ENCODE measurements around the gene ELMO1. TPM values are rescaled to one million over a fixed set of nuclear protein-coding genes. Genes with fewer than 3 reads are reported as not detected.

Gene ELMO1
- total RNA-seq, 2 experiments from 2014 or later, result 129 to 137 TPM

- intact Hi-C loops (cut with micrococcal nuclease), result no loop called here
- Mint-ChIP-seq H3K4me1 (ENCODE audit: low read depth) (no peaks in the 10 kb centered on the region), H3K36me3 (ENCODE audit: low read depth) (peaks cover 44% of the 10 kb centered on the region), H3K27ac (no peak overlapping the region), H3K27me3 (ENCODE audit: low read depth) (no peaks in the 10 kb centered on the region), H3K9me3 (no peaks in the 10 kb centered on the region), H3K4me3 (no peak overlapping the region)
- no peak for DNase-seq
- CTCF ChIA-PET, result no interaction called here
Observed at GRCh38 chr7:36904101-36904500, 544.6 kb downstream of the ELMO1 start.

GRCh38 chr7:36900988-36901710 lies 547.5 kb downstream of the ELMO1 start:
- peaks cover 40% of the 10 kb centered on the region for H3K36me3 Mint-ChIP-seq (ENCODE audit: low read depth)
- CTCF ChIA-PET, result no interaction called here
- no peaks in the 10 kb centered on the region for H3K4me1 Mint-ChIP-seq (ENCODE audit: low read depth)
- no peak overlapping the region for H3K4me3 Mint-ChIP-seq
- no peaks in the 10 kb centered on the region for H3K27me3 Mint-ChIP-seq (ENCODE audit: low read depth)
- no peak for DNase-seq
- no peak overlapping the region for H3K27ac Mint-ChIP-seq
- H3K9me3 Mint-ChIP-seq, result no peaks in the 10 kb centered on the region
- intact Hi-C loops (cut with micrococcal nuclease), result no loop called here

GRCh38 chr7:36898186-36898585 lies 550.5 kb downstream of the ELMO1 start:
- Mint-ChIP-seq H3K4me3 (no peak overlapping the region), H3K27ac (no peak overlapping the region), H3K27me3 (ENCODE audit: low read depth) (no peaks in the 10 kb centered on the region), H3K4me1 (ENCODE audit: low read depth) (peaks cover 12% of the 10 kb centered on the region), H3K9me3 (no peaks in the 10 kb centered on the region), H3K36me3 (ENCODE audit: low read depth) (peaks cover 49% of the 10 kb centered on the region)
- CTCF ChIA-PET, result no interaction called here
- intact Hi-C loops (cut with micrococcal nuclease), result loop anchor here (10.0 kb wide), 1 partner anchor 287 kb away; no protein-coding TSS in a partner anchor
- DNase-seq, result no peak

GRCh38 chr7:36896956-36897590 lies 551.6 kb downstream of the ELMO1 start:
- intact Hi-C loops (cut with micrococcal nuclease), result loop anchor here (10.0 kb wide), 1 partner anchor 288 kb away; no protein-coding TSS in a partner anchor
- H3K4me3 Mint-ChIP-seq, result no peak overlapping the region
- no peaks in the 10 kb centered on the region for H3K27me3 Mint-ChIP-seq (ENCODE audit: low read depth)
- CTCF ChIA-PET, result interaction anchor here (0.6 kb wide), 2 partner anchors 11 to 111 kb away, joined by 3 to 5 read pairs; no protein-coding TSS in a partner anchor
- peaks cover 50% of the 10 kb centered on the region for H3K36me3 Mint-ChIP-seq (ENCODE audit: low read depth)
- H3K9me3 Mint-ChIP-seq, result no peaks in the 10 kb centered on the region
- H3K4me1 Mint-ChIP-seq (ENCODE audit: low read depth), result peaks cover 12% of the 10 kb centered on the region
- H3K27ac Mint-ChIP-seq, result no peak overlapping the region
- no peak for DNase-seq

GRCh38 chr7:36896418-36896817 lies 552.2 kb downstream of the ELMO1 start:
- no peaks in the 10 kb centered on the region for H3K9me3 Mint-ChIP-seq
- H3K27ac Mint-ChIP-seq, result no peak overlapping the region
- intact Hi-C loops (cut with micrococcal nuclease), result loop anchor here (10.0 kb wide), 1 partner anchor 288 kb away; no protein-coding TSS in a partner anchor
- no peaks in the 10 kb centered on the region for H3K27me3 Mint-ChIP-seq (ENCODE audit: low read depth)
- no peak overlapping the region for H3K4me3 Mint-ChIP-seq
- CTCF ChIA-PET, result interaction anchor here (0.6 kb wide), 1 partner anchor 11 kb away, joined by 3 read pairs; no protein-coding TSS in a partner anchor
- DNase-seq, result no peak
- peaks cover 54% of the 10 kb centered on the region for H3K36me3 Mint-ChIP-seq (ENCODE audit: low read depth)
- peaks cover 12% of the 10 kb centered on the region for H3K4me1 Mint-ChIP-seq (ENCODE audit: low read depth)

GRCh38 chr7:36895192-36895591 lies 553.5 kb downstream of the ELMO1 start:
- Mint-ChIP-seq H3K4me3 (no peak overlapping the region), H3K27ac (no peak overlapping the region), H3K9me3 (no peaks in the 10 kb centered on the region), H3K4me1 (ENCODE audit: low read depth) (peaks cover 12% of the 10 kb centered on the region), H3K27me3 (ENCODE audit: low read depth) (no peaks in the 10 kb centered on the region), H3K36me3 (ENCODE audit: low read depth) (peaks cover 51% of the 10 kb centered on the region)
- CTCF ChIA-PET, result interaction anchor here (0.5 kb wide), 1 partner anchor 439 kb away, joined by 5 read pairs; no protein-coding TSS in a partner anchor
- no peak for DNase-seq
- intact Hi-C loops (cut with micrococcal nuclease), result loop anchor here (10.0 kb wide), 1 partner anchor 290 kb away; no protein-coding TSS in a partner anchor

GRCh38 chr7:36894190-36894589 lies 554.5 kb downstream of the ELMO1 start:
- CTCF ChIA-PET, result interaction anchor here (0.8 kb wide), 1 partner anchor 288 kb away, joined by 5 read pairs; no protein-coding TSS in a partner anchor
- H3K9me3 Mint-ChIP-seq, result no peaks in the 10 kb centered on the region
- H3K4me1 Mint-ChIP-seq (ENCODE audit: low read depth), result peaks cover 12% of the 10 kb centered on the region
- H3K4me3 Mint-ChIP-seq, result no peak overlapping the region
- intact Hi-C loops (cut with micrococcal nuclease), result loop anchor here (10.0 kb wide), 1 partner anchor 291 kb away; no protein-coding TSS in a partner anchor
- DNase-seq, result no peak
- no peaks in the 10 kb centered on the region for H3K27me3 Mint-ChIP-seq (ENCODE audit: low read depth)
- H3K36me3 Mint-ChIP-seq (ENCODE audit: low read depth), result peaks cover 53% of the 10 kb centered on the region
- H3K27ac Mint-ChIP-seq, result no peak overlapping the region

- Mint-ChIP-seq H3K4me1 (ENCODE audit: low read depth) (peaks cover 4% of the 10 kb centered on the region), H3K27ac (no peak overlapping the region), H3K27me3 (ENCODE audit: low read depth) (no peaks in the 10 kb centered on the region), H3K9me3 (no peaks in the 10 kb centered on the region), H3K36me3 (ENCODE audit: low read depth) (peaks cover 59% of the 10 kb centered on the region), H3K4me3 (no peak overlapping the region)
- DNase-seq, result no peak
- CTCF ChIA-PET, result no interaction called here
- intact Hi-C loops (cut with micrococcal nuclease), result no loop called here
Observed at GRCh38 chr7:36889182-36889581, 559.5 kb downstream of the ELMO1 start.

- CTCF ChIA-PET, result no interaction called here
- no peak overlapping the region for H3K4me3 Mint-ChIP-seq
- DNase-seq, result no peak
- H3K4me1 Mint-ChIP-seq (ENCODE audit: low read depth), result no peaks in the 10 kb centered on the region
- H3K27ac Mint-ChIP-seq, result no peak overlapping the region
- H3K36me3 Mint-ChIP-seq (ENCODE audit: low read depth), result peaks cover 50% of the 10 kb centered on the region
- intact Hi-C loops (cut with micrococcal nuclease), result no loop called here
- H3K9me3 Mint-ChIP-seq, result no peaks in the 10 kb centered on the region
- H3K27me3 Mint-ChIP-seq (ENCODE audit: low read depth), result no peaks in the 10 kb centered on the region
Observed at GRCh38 chr7:36887969-36888368, 560.7 kb downstream of the ELMO1 start.

- DNase-seq, result no peak
- CTCF ChIA-PET, result no interaction called here
- H3K27ac Mint-ChIP-seq, result no peak overlapping the region
- no peaks in the 10 kb centered on the region for H3K4me1 Mint-ChIP-seq (ENCODE audit: low read depth)
- H3K27me3 Mint-ChIP-seq (ENCODE audit: low read depth), result no peaks in the 10 kb centered on the region
- H3K36me3 Mint-ChIP-seq (ENCODE audit: low read depth), result peaks cover 47% of the 10 kb centered on the region
- intact Hi-C loops (cut with micrococcal nuclease), result no loop called here
- no peaks in the 10 kb centered on the region for H3K9me3 Mint-ChIP-seq
- no peak overlapping the region for H3K4me3 Mint-ChIP-seq
Observed at GRCh38 chr7:36887233-36887632, 561.4 kb downstream of the ELMO1 start.

GRCh38 chr7:36884910-36885309 lies 563.8 kb downstream of the ELMO1 start:
- intact Hi-C loops (cut with micrococcal nuclease), result no loop called here
- Mint-ChIP-seq H3K4me1 (ENCODE audit: low read depth) (no peaks in the 10 kb centered on the region), H3K4me3 (no peak overlapping the region), H3K27ac (no peak overlapping the region), H3K36me3 (ENCODE audit: low read depth) (peaks cover 52% of the 10 kb centered on the region), H3K27me3 (ENCODE audit: low read depth) (no peaks in the 10 kb centered on the region), H3K9me3 (no peaks in the 10 kb centered on the region)
- CTCF ChIA-PET, result no interaction called here
- no peak for DNase-seq

GRCh38 chr7:36884351-36884750 lies 564.3 kb downstream of the ELMO1 start:
- no peaks in the 10 kb centered on the region for H3K9me3 Mint-ChIP-seq
- no peak overlapping the region for H3K4me3 Mint-ChIP-seq
- DNase-seq, result no peak
- intact Hi-C loops (cut with micrococcal nuclease), result no loop called here
- H3K27ac Mint-ChIP-seq, result no peak overlapping the region
- H3K4me1 Mint-ChIP-seq (ENCODE audit: low read depth), result no peaks in the 10 kb centered on the region
- H3K36me3 Mint-ChIP-seq (ENCODE audit: low read depth), result peaks cover 54% of the 10 kb centered on the region
- H3K27me3 Mint-ChIP-seq (ENCODE audit: low read depth), result no peaks in the 10 kb centered on the region
- CTCF ChIA-PET, result interaction anchor here (0.6 kb wide), 1 partner anchor 99 kb away, joined by 3 read pairs; no protein-coding TSS in a partner anchor
